K562 treated with DMSO at 1 percent for 12 hours (cell line): ENCODE measurements around the gene SSR1. TPM values are rescaled to one million over a fixed set of nuclear protein-coding genes. Genes with fewer than 3 reads are reported as not detected.

Experiments
- total RNA-seq: library from RNA; unstranded; fragments of 300-600 nt; gene quantifications from 2 replicates; pipeline ENCODE4 v1.2.3, GENCODE V29; 2022; ENCODE audit not compliant: insufficient read depth

The SSR1 gene
- 51.7 and 116 TPM in 2 replicates for total RNA-seq

DNA sequence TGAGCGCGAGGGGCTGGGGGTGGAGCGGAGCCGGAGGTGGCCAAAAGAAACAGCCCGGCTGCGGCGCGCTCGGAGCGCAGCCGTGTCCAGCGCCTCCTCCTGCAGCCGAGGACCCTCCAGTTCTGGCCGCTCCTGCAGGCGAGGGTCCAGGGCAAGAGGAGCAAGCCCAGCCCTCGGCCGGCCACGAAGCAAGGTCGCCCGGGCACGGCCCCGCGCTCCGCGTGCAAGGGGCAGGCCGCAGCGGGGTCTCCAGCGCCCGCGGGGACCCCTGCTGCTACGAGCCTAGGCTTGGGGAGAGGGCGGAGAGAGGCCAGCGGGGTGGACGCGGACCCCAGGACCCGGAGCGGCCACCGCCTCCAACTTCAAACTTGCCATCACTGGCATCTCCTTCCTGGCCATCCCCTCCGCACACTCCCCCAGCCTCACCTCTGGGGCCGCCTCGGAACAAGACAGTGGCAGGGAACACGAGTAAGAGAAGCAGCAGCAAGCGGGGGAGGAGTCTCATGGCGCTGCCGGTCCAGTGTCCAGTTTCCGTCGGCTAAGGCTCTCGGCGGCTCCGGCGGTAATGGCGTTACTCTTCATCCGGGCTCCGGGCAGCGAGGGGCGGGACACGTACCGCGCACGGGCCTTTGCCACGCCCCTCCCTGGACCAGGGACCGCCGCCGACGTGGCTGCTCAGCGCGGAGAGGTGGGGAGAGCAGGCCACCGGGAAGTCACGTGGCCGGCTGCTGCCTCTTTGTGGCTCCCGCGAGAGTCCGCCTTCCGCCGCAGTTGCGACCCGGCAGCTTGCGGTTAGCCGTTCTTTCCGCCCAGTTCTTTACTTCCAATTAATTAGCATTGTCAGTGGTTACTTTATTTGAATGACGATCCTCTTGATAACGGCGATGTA, at the start of gene SSR1:
TSS of gene SSR1 (minus strand) at position 584 of the 889 bp plus-strand sequence. CDS start at position 505, 79 bp downstream.

Other genes with a start within 250 kb of the SSR1 start
- 4.1 and 25.3 TPM in 2 replicates for gene RREB1, start 205.2 kb downstream of the SSR1 start, total RNA-seq
- gene CAGE1, start 76.5 kb upstream of the SSR1 start, total RNA-seq, result not detected in 2 replicates
- 12.7 and 25.7 TPM in 2 replicates for gene RIOK1, start 76.6 kb upstream of the SSR1 start, total RNA-seq
- not detected in 2 replicates for gene DSP, start 228.5 kb upstream of the SSR1 start, total RNA-seq